Measurements from ENCODE around the gene UVRAG.

UVRAG gene

GRCh38 chr11:75959540-75959939 lies 144.5 kb downstream of the UVRAG start:
- no peak for TF ChIP-seq ZNF580 (tag by site-specific recombination; IDR thresholded peaks at IDR 0.05)
- H3K4me1 ChIP-seq (ENCODE audit: control insufficient read depth, insufficient read depth, low read length), result peaks cover 13% of the 10 kb centered on the region
- H3K9me3 ChIP-seq (ENCODE audit: control insufficient read depth, insufficient read depth, low read depth, low read length), result no peaks in the 10 kb centered on the region
- no peak overlapping the region for H3K4me3 ChIP-seq (ENCODE audit: low read depth, low read length)
- no peak overlapping the region for H3K27ac ChIP-seq (ENCODE audit: extremely low read depth, low read depth, low read length)
- no peaks in the 10 kb centered on the region for H3K36me3 ChIP-seq (ENCODE audit: control insufficient read depth in 2 of 2, insufficient read depth in 1 of 2, low read length in 2 of 2)
- POLR2A ChIA-PET, result no interaction called here
- CTCF ChIA-PET, result interaction anchor here (1.0 kb wide), 1 partner anchor 63 kb away, joined by 5 read pairs; no protein-coding TSS in a partner anchor

- H3K27ac ChIP-seq (ENCODE audit: extremely low read depth, low read depth, low read length), result no peak overlapping the region
- TF ChIP-seq ZNF324 (tag by site-specific recombination; IDR thresholded peaks at IDR 0.05) (no peak), ZNF785 (tag by site-specific recombination; IDR thresholded peaks at IDR 0.05) (no peak), FEZF1 (tag by site-specific recombination; IDR thresholded peaks at IDR 0.05) (no peak), ZNF23 (tag by site-specific recombination; IDR thresholded peaks at IDR 0.05; ENCODE audit: borderline replicate concordance) (no peak), ATF2 (tag by site-specific recombination; IDR thresholded peaks at IDR 0.05; ENCODE audit: low read depth) (no peak), MEIS1 (CRISPR knock-in tag; IDR thresholded peaks at IDR 0.05; ENCODE audit: borderline replicate concordance) (no peak), ZNF112 (tag by site-specific recombination; IDR thresholded peaks at IDR 0.05) (no peak), ZNF791 (tag by site-specific recombination; IDR thresholded peaks at IDR 0.05) (no peak), ZSCAN5A (tag by site-specific recombination; IDR thresholded peaks at IDR 0.05) (no peak), ZNF121 (tag by site-specific recombination; IDR thresholded peaks at IDR 0.05) (no peak), ZNF2 (tag by site-specific recombination; IDR thresholded peaks at IDR 0.05) (no peak)
Measured at GRCh38 chr11:75964071-75964470, 149.1 kb downstream of the UVRAG start.

GRCh38 chr11:75966537-75967287 lies 151.7 kb downstream of the UVRAG start:
- Histone ChIP-seq H3K9me3 (ENCODE audit: control insufficient read depth, insufficient read depth, low read depth, low read length) (no peaks in the 10 kb centered on the region), H3K4me3 (ENCODE audit: low read depth, low read length) (no peak overlapping the region), H3K4me1 (ENCODE audit: control insufficient read depth, insufficient read depth, low read length) (no peaks in the 10 kb centered on the region), H3K36me3 (ENCODE audit: control insufficient read depth in 2 of 2, insufficient read depth in 1 of 2, low read length in 2 of 2) (no peaks in the 10 kb centered on the region), H3K27ac (ENCODE audit: extremely low read depth, low read depth, low read length) (no peak overlapping the region)
- ChIA-PET POLR2A (no interaction called here), CTCF (interaction anchor here (0.8 kb wide), 1 partner anchor 241 kb away, joined by 4 read pairs; no protein-coding TSS in a partner anchor)
- no peak for TF ChIP-seq PBX3 (CRISPR knock-in tag; IDR thresholded peaks at IDR 0.05)
- TF ChIP-seq ZEB2 (tag by site-specific recombination; IDR thresholded peaks at IDR 0.05), result no peak
- TF ChIP-seq KLF10 (tag by site-specific recombination; IDR thresholded peaks at IDR 0.05), result no peak
- no peak for TF ChIP-seq ZNF426 (tag by site-specific recombination; IDR thresholded peaks at IDR 0.05)
- TF ChIP-seq ZNF670 (tag by site-specific recombination; IDR thresholded peaks at IDR 0.05; ENCODE audit: low read depth), result no peak
- TF ChIP-seq ZNF133 (tag by site-specific recombination; IDR thresholded peaks at IDR 0.05), result no peak
- no peak for TF ChIP-seq PATZ1 (tag by site-specific recombination; IDR thresholded peaks at IDR 0.05)
- no peak for TF ChIP-seq ZSCAN16 (tag by site-specific recombination; IDR thresholded peaks at IDR 0.05)
- no peak for TF ChIP-seq ZNF37A (tag by site-specific recombination; IDR thresholded peaks at IDR 0.05)
- no peak for TF ChIP-seq SP7 (tag by site-specific recombination; IDR thresholded peaks at IDR 0.05)
- no peak for TF ChIP-seq ZNF791 (tag by site-specific recombination; IDR thresholded peaks at IDR 0.05)
- TF ChIP-seq ZNF530 (tag by site-specific recombination; IDR thresholded peaks at IDR 0.05; ENCODE audit: low read depth), result no peak
- no peak for TF ChIP-seq HOXD13 (CRISPR knock-in tag; IDR thresholded peaks at IDR 0.05; ENCODE audit: borderline replicate concordance)
- no peak for TF ChIP-seq ZNF350 (tag by site-specific recombination; IDR thresholded peaks at IDR 0.05)
- TF ChIP-seq MYNN (tag by site-specific recombination; IDR thresholded peaks at IDR 0.05; ENCODE audit: borderline replicate concordance), result no peak

More at GRCh38 chr11:75964071-75964470, 149.1 kb downstream of the UVRAG start:
- ChIA-PET CTCF (interaction anchor here (0.9 kb wide), 1 partner anchor 190 kb away, joined by 3 read pairs; no protein-coding TSS in a partner anchor), POLR2A (no interaction called here)
- Histone ChIP-seq H3K36me3 (ENCODE audit: control insufficient read depth in 2 of 2, insufficient read depth in 1 of 2, low read length in 2 of 2) (no peaks in the 10 kb centered on the region), H3K4me1 (ENCODE audit: control insufficient read depth, insufficient read depth, low read length) (no peaks in the 10 kb centered on the region), H3K9me3 (ENCODE audit: control insufficient read depth, insufficient read depth, low read depth, low read length) (no peaks in the 10 kb centered on the region), H3K4me3 (ENCODE audit: low read depth, low read length) (no peak overlapping the region)

Measured in HEK293 (cell line).